Kidney (tissue), 14 donors: Measurements from ENCODE around the gene PLA2G4E. TPM values are rescaled to one million over a fixed set of nuclear protein-coding genes. Genes with fewer than 3 reads are reported as not detected.

Source experiments
- DNase-seq, 5 donors: peaks; one replicate each; pipeline ENCODE4 v3.0.0-alpha.2; 2013 to 2020
- FAIRE-seq: peaks from 2 replicates; lab custom pipeline; 2012; peaks lifted over from hg19 to GRCh38; lab: Jason Lieb, UNC
- H3K27ac ChIP-seq, 2 donors: one replicate each; pipeline ENCODE4 v1.7.0; 2013; ENCODE audit warnings: low read depth in 2 of 2, low read length in 2 of 2, inconsistent platforms in 1 of 2
- H3K27me3 ChIP-seq: one replicate; pipeline ENCODE4 v1.7.1; 2013; ENCODE audit warnings: low read length, inconsistent platforms; ENCODE audit not compliant: control insufficient read depth, insufficient read depth
- H3K36me3 ChIP-seq, 3 donors: one replicate each; pipeline versions ENCODE4 v1.7.0 to v1.7.1; 2013; ENCODE audit warnings: low read length in 3 of 3, control low read depth in 1 of 3, inconsistent platforms in 1 of 3; ENCODE audit not compliant: insufficient read depth in 3 of 3, control insufficient read depth in 2 of 3
- H3K4me1 ChIP-seq, 3 donors: one replicate each; pipeline versions ENCODE4 v1.7.0 to v1.7.1; 2013; ENCODE audit warnings: low read length in 3 of 3, inconsistent platforms in 1 of 3, low read depth in 1 of 3; ENCODE audit not compliant: control insufficient read depth in 2 of 3, insufficient read depth in 2 of 3
- H3K4me3 ChIP-seq, 3 donors: one replicate each; pipeline versions ENCODE4 v1.7.0 to v1.8.1; 2013; ENCODE audit warnings: low read length in 3 of 3, control low read depth in 1 of 3, inconsistent platforms in 1 of 3
- H3K9ac ChIP-seq, 3 donors: one replicate each; pipeline versions ENCODE4 v1.7.0 to v1.7.1; 2013; ENCODE audit warnings: low read length in 3 of 3, control low read depth in 1 of 3, inconsistent platforms in 1 of 3
- H3K9me3 ChIP-seq, 3 donors: one replicate each; pipeline versions ENCODE4 v1.7.0 to v1.7.1; 2013; ENCODE audit warnings: low read length in 3 of 3, control low read depth in 1 of 3, inconsistent platforms in 1 of 3; ENCODE audit not compliant: control insufficient read depth in 2 of 3, insufficient read depth in 1 of 3
- CTCF ChIP-seq: IDR thresholded peaks from 3 replicates; pipeline ENCODE4 v1.5.1; 2012; ENCODE audit warnings: mild to moderate bottlenecking, moderate library complexity, borderline replicate concordance; ENCODE audit not compliant: insufficient read depth; ENCODE audit errors: extremely low read depth
- intact Hi-C: fragments of 100-400 bp; cut with DNase I; formaldehyde crosslinking; loops from one replicate; pipeline ENCODE4 v1.11.1; 2022
- polyA plus RNA-seq: library from polyadenylated mRNA; stranded (reverse); fragments of 350-450 nt; fragmentation: Illumina TruSeq; extraction: RNeasy Lipid Tissue Mini Kit (QIAGEN cat#74804); gene quantifications from one replicate; pipeline ENCODE4 v1.2.3, GENCODE V29; 2014; ENCODE audit warnings: low read depth, low replicate concordance; ENCODE audit not compliant: insufficient read depth
- total RNA-seq: library from RNA; stranded (reverse); fragmentation: NEBNext Ultra II Directional; extraction: Animal tissue kit (Norgen Biotek cat#: 25700); gene quantifications from one replicate; pipeline ENCODE4 v1.2.1, GENCODE V29; 2021
- donor health status: control.
- donor health status: control.
- donor health status: control.
- donor health status: control.
- donor health status: control.
- donor health status: DM: yes; HTN: yes; CAD: no.
- donor health status: Normal renal cell carcinoma (clear cell type).

PLA2G4E gene
- total and polyA plus RNA-seq, 2 donors from 2014 or later: not detected

DNA sequence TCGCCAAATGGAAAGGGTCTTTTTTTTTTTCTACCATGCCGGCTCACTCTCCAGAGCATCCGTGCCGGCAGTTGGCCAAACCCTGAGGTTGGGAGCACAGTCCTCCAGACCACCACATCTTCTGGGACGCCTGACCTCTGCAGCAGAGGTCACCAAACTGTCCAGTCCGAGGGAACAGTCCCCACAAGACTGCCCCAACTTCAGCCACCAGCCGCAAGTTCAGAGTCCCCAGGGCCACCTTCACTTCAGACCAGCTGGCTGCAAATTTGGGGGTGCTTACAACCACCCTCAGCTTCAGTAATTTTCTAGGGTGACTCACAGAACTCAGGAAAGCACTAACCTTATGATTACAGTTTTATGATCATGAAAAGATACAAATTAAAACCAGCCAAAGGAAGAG lies 44.6 kb upstream of the PLA2G4E start:
- Histone ChIP-seq H3K9me3 (no peaks in the 10 kb centered on the region), H3K4me3 (no peak overlapping the region), H3K27ac (no peak overlapping the region), H3K36me3 (no peaks in the 10 kb centered on the region), H3K4me1 (peaks cover 0 to 2% (median 0%) of the 10 kb centered on the region in 3 donors), H3K27me3 (no peaks in the 10 kb centered on the region), H3K9ac (no peak overlapping the region)
- no peak for DNase-seq
- intact Hi-C loops: no loop called here
- no peak for FAIRE-seq
- no peak for TF ChIP-seq CTCF

DNA sequence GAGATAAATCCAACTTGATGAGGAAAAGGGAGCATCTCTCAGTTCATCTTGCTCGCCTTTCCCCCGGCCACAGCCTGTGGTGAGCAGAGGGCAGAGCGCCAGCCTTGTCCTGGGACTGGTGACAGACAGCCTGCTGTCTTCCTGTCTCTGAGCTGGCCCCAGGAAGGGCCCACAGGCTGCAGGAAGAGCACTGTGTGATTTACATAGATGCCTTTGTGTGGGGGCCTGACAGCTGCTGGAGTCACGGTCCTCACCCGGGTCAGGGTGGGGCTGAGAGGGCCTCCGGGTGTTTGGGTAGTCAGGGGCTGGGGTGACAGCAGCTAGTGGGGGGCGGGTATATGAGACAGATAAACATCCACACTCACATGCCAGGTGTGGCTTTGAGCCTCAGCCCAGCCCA lies 44.2 kb upstream of the PLA2G4E start:
- no peak overlapping the region for H3K4me3 ChIP-seq
- DNase-seq (peak in 2 of 5 donors; percentile 31 to 71), FAIRE-seq (no peak)
- intact Hi-C loops: no loop called here
- no peak overlapping the region for H3K27ac ChIP-seq
- H3K27me3 ChIP-seq: no peaks in the 10 kb centered on the region
- TF ChIP-seq CTCF: no peak
- peaks cover 0 to 2% (median 0%) of the 10 kb centered on the region in 3 donors for H3K4me1 ChIP-seq
- H3K9me3 ChIP-seq: no peaks in the 10 kb centered on the region
- H3K36me3 ChIP-seq: no peaks in the 10 kb centered on the region
- H3K9ac ChIP-seq: no peak overlapping the region

- Histone ChIP-seq H3K27ac (no peak overlapping the region), H3K4me3 (no peak overlapping the region), H3K36me3 (no peaks in the 10 kb centered on the region), H3K27me3 (no peaks in the 10 kb centered on the region), H3K4me1 (peaks cover 0 to 2% (median 0%) of the 10 kb centered on the region in 3 donors), H3K9me3 (no peaks in the 10 kb centered on the region), H3K9ac (no peak overlapping the region)
- FAIRE-seq: no peak
- DNase-seq: no peak
- no peak for TF ChIP-seq CTCF
- intact Hi-C loops: no loop called here
These were observed 43.4 kb upstream of the PLA2G4E start for GRCh38 chr15:42064271-42064670.

- Histone ChIP-seq H3K4me3 (no peak overlapping the region), H3K27ac (no peak overlapping the region), H3K4me1 (peaks cover 0 to 2% (median 0%) of the 10 kb centered on the region in 3 donors), H3K36me3 (no peaks in the 10 kb centered on the region), H3K9me3 (no peaks in the 10 kb centered on the region), H3K9ac (no peak overlapping the region), H3K27me3 (no peaks in the 10 kb centered on the region)
- intact Hi-C loops: no loop called here
- no peak for FAIRE-seq
- DNase-seq: no peak
- no peak for TF ChIP-seq CTCF
These were observed 42.4 kb upstream of the PLA2G4E start for GRCh38 chr15:42063122-42063848.
